GM06990 (cell line): Measurements from ENCODE around the gene KLF2.

ENCODE experiments used
- DNase-seq: peaks from one replicate; pipeline ENCODE4 v3.0.0-alpha.2; 2011; ENCODE audit not compliant: insufficient read length; ENCODE audit errors: extremely low read depth
- H3K27me3 ChIP-seq: replicated peaks from 2 replicates; pipeline ENCODE4 v1.6.0; 2011; ENCODE audit warnings: low read length; ENCODE audit not compliant: control insufficient read depth, insufficient read depth
- H3K36me3 ChIP-seq: 2 replicates; pipeline ENCODE4 v1.5.1; 2011; ENCODE audit warnings: low read length; ENCODE audit not compliant: control insufficient read depth, insufficient read depth
- H3K4me3 ChIP-seq: replicated peaks from 2 replicates; pipeline ENCODE4 v1.5.1; 2011; ENCODE audit warnings: low read depth, mild to moderate bottlenecking, control low read depth, low read length
- CTCF ChIP-seq: IDR thresholded peaks from 2 replicates; pipeline ENCODE4 v1.5.1; 2011; ENCODE audit warnings: low read length, control low read depth, mild to moderate bottlenecking, inconsistent platforms; ENCODE audit not compliant: insufficient read depth, poor library complexity, severe bottlenecking

The KLF2 gene

DNA sequence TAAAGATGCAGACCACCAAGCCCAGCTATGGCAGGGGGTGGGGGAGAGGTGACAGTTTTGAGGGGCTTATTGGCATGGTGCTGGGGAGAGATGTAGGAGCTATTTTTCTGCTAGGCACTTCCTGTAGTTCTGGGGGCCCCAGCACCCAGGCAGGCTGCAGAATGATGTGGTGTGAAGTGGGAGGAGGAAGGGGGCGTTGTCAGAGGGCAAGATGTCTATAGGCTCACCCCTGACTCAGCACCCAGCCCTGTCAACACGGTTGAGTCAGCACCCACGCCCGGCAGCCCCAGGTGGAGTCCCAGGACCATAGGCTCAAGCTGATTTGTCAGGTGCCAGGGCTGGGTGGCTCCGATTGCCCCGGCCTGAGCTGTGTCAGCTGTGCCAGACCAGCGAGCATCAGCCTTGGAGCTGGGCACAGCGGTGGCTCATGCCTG is 5.8 kb downstream of the KLF2 start:
- no peak overlapping the region for H3K4me3 ChIP-seq
- DNase-seq = peak; percentile 86
- H3K36me3 ChIP-seq = no peaks in the 10 kb centered on the region; the same call in 1 of the 2 replicates
- TF ChIP-seq CTCF = no peak
- no peaks in the 10 kb centered on the region; the same call in 1 of the 2 replicates for H3K27me3 ChIP-seq

- no peak for TF ChIP-seq CTCF
- Histone ChIP-seq H3K4me3 (no peak overlapping the region), H3K27me3 (no peaks in the 10 kb centered on the region; the same call in 1 of the 2 replicates), H3K36me3 (no peaks in the 10 kb centered on the region; the same call in 1 of the 2 replicates)
- DNase-seq = no peak
Measured at GRCh38 chr19:16330806-16331690, 6.4 kb downstream of the KLF2 start.

GRCh38 chr19:16333001-16333586 is 8.5 kb downstream of the KLF2 start:
- Histone ChIP-seq H3K36me3 (no peaks in the 10 kb centered on the region), H3K4me3 (no peak overlapping the region), H3K27me3 (no peaks in the 10 kb centered on the region)
- TF ChIP-seq CTCF = no peak
- DNase-seq = no peak

- TF ChIP-seq CTCF = no peak
Measured at GRCh38 chr19:16334411-16334810, 9.8 kb downstream of the KLF2 start.

GRCh38 chr19:16335226-16335625 is 10.6 kb downstream of the KLF2 start:
- no peaks in the 10 kb centered on the region for H3K27me3 ChIP-seq
- DNase-seq = no peak
- TF ChIP-seq CTCF = no peak
- H3K4me3 ChIP-seq = no peak overlapping the region
- H3K36me3 ChIP-seq = no peaks in the 10 kb centered on the region

More at GRCh38 chr19:16334411-16334810, 9.8 kb downstream of the KLF2 start:
- H3K27me3 ChIP-seq = no peaks in the 10 kb centered on the region
- no peak for DNase-seq
- no peaks in the 10 kb centered on the region for H3K36me3 ChIP-seq
- no peak overlapping the region for H3K4me3 ChIP-seq
